Measurements from ENCODE around the gene CA14. TPM values are rescaled to one million over a fixed set of nuclear protein-coding genes. Genes with fewer than 3 reads are reported as not detected.

Gene CA14
- polyA plus RNA-seq, 1 of the 3 experiments (the other 2 are of a cell fraction): 0.08 TPM

GRCh38 chr1:150268705-150269403, 11.3 kb downstream of the CA14 start, which contains the start of gene APH1A:
APH1A (minus strand) TSS chr1:150269016; CDS start chr1:150268810, 206 bp downstream.
- H3K9me2 ChIP-seq: no peaks in the 10 kb centered on the region
- WGBS (ENCODE audit: low lambda C conversion rate): 3% methylated on average over 42 of the region's 49 CpGs
- H3K27ac ChIP-seq (ENCODE audit: low read depth in 2 of 2, low read length in 1 of 2): peak within 1 kb of the TSS; percentile 70 to 87
- H3K9ac ChIP-seq: peak within 1 kb of the TSS; percentile 92
- no peaks in the 10 kb centered on the region for H3K27me3 ChIP-seq (ENCODE audit: insufficient read depth)
- peak within 1 kb of the TSS; percentile 90 to 93 for H3K4me3 ChIP-seq (ENCODE audit: low read depth in 2 of 2, low read length in 1 of 2)
- H3K36me3 ChIP-seq (replicated peaks in 1 of 2; ENCODE audit: control insufficient read depth in 1 of 2, insufficient read depth in 2 of 2, low read length in 1 of 2): peaks cover 26 to 29% of the 10 kb centered on the region in 2 experiments
- H2AFZ ChIP-seq (ENCODE audit: low read depth): peak within 1 kb of the TSS; percentile 91
- peaks cover 4% of the 10 kb centered on the region for H3F3A ChIP-seq (replicated peaks; ENCODE audit: insufficient read depth)
- DNase-seq: peak; percentile 98
- TF ChIP-seq FOXJ3 (CRISPR knock-in tag; IDR thresholded peaks at IDR 0.05) (no peak), PBX3 (IDR thresholded peaks at IDR 0.05) (no peak), MEF2A (IDR thresholded peaks at IDR 0.05; ENCODE audit: borderline replicate concordance, low read depth) (no peak), JUND (IDR thresholded peaks at IDR 0.05) (no peak), EZH2phosphoT487 (IDR thresholded peaks at IDR 0.05; ENCODE audit: borderline replicate concordance, low read depth) (no peak), MXI1 (IDR thresholded peaks at IDR 0.05; ENCODE audit: low read depth, low read length) (peak; percentile 72), RFX5 (IDR thresholded peaks at IDR 0.05; ENCODE audit: low read length) (peak; percentile 9; the same call in 1 of the 2 replicates), FOSL2 (IDR thresholded peaks at IDR 0.05; ENCODE audit: borderline replicate concordance, low read depth) (no peak), EP300 (IDR thresholded peaks at IDR 0.05; ENCODE audit: borderline replicate concordance in 1 of 2, low read depth in 1 of 2, low read length in 1 of 2) (peak in 1 of 2 experiments; percentile 24; a peak in 2 of 4 replicates), RAD21 (IDR thresholded peaks at IDR 0.05; ENCODE audit: low read length) (no peak), NFIC (IDR thresholded peaks at IDR 0.05; ENCODE audit: borderline replicate concordance) (no peak), GABPA (IDR thresholded peaks at IDR 0.05; ENCODE audit: low read depth) (peak; percentile 88), CHD2 (IDR thresholded peaks at IDR 0.05; ENCODE audit: low read length, partially characterized antibody) (peak; percentile 91), ELF1 (IDR thresholded peaks at IDR 0.05) (peak; percentile 83), POLR2AphosphoS5 (IDR thresholded peaks at IDR 0.05; ENCODE audit: low read depth, low read length) (peak; percentile 85), REST (IDR thresholded peaks at IDR 0.05; ENCODE audit: low read depth, low read length) (peak; percentile 15; the same call in 1 of the 2 replicates), YY1 (IDR thresholded peaks at IDR 0.05; ENCODE audit: low read depth) (peak; percentile 75), RCOR1 (IDR thresholded peaks at IDR 0.05; ENCODE audit: low read length) (0 out of 2 replicates have a peak, but pooled peaks have one; percentile 13), SMC3 (IDR thresholded peaks at IDR 0.05; ENCODE audit: low read depth, low read length) (no peak), SIN3A (IDR thresholded peaks at IDR 0.05; ENCODE audit: borderline replicate concordance, low read depth, low read length) (peak; percentile 88; the same call in 1 of the 2 replicates), FOXM1 (IDR thresholded peaks at IDR 0.05; ENCODE audit: low read depth) (no peak), TAF1 (IDR thresholded peaks at IDR 0.05; ENCODE audit: borderline replicate concordance, low read depth, low read length) (peak; percentile 56; the same call in 1 of the 2 replicates)
- H3K79me2 ChIP-seq (ENCODE audit: insufficient read depth): peaks cover 27% of the 10 kb centered on the region
- H3K4me2 ChIP-seq: peak within 1 kb of the TSS; percentile 97
- ChIA-PET POLR2A (interaction anchor here (0.5 to 1.9 kb wide), 8 partner anchors 10 to 361 kb away, joined by 3 to 9 read pairs (median 3); partner anchors contain the start of genes ANP32E, ENSA, MCL1 and RPRD2), CTCF (interaction anchor here (0.5 to 1.6 kb wide), 6 partner anchors 10 to 75 kb away, joined by 3 to 20 read pairs (median 4); partner anchors contain the start of gene CA14)
- H3K4me1 ChIP-seq (ENCODE audit: control insufficient read depth in 1 of 2, insufficient read depth in 2 of 2, low read depth in 1 of 2, low read length in 1 of 2): peaks cover 7 to 13% of the 10 kb centered on the region in 2 experiments; a peak in 2 of 4 replicates
- H3K9me3 ChIP-seq: no peaks in the 10 kb centered on the region
- H4K20me1 ChIP-seq (ENCODE audit: insufficient read depth): no peaks in the 10 kb centered on the region
